Ectodermal cell (in vitro differentiated cells): Measurements from ENCODE around the gene ZNF816.
"Not testable (repeated sequence)": the region's sequence is repeated elsewhere in the genome, so short reads cannot be mapped to it uniquely, and the experiment has no call there.

ENCODE experiments used
- H3K27ac ChIP-seq: 2 replicates; pipeline ENCODE4 v1.7.0; 2013; ENCODE audit warnings: mild to moderate bottlenecking, low read depth, low read length; ENCODE audit not compliant: insufficient read depth, poor library complexity, severe bottlenecking
- H3K27me3 ChIP-seq: 2 replicates; pipeline ENCODE4 v1.7.0; 2013; ENCODE audit warnings: mild to moderate bottlenecking, low read length; ENCODE audit not compliant: insufficient read depth, control insufficient read depth, poor library complexity, severe bottlenecking
- H3K36me3 ChIP-seq: one replicate; pipeline ENCODE4 v1.7.0; 2013; ENCODE audit warnings: low read length; ENCODE audit not compliant: control insufficient read depth, insufficient read depth
- H3K4me1 ChIP-seq: one replicate; pipeline ENCODE4 v1.7.0; 2013; ENCODE audit warnings: low read length; ENCODE audit not compliant: control insufficient read depth, insufficient read depth
- H3K4me3 ChIP-seq: 2 replicates; pipeline ENCODE4 v1.7.0; 2013; ENCODE audit warnings: low read depth, low read length, control low read depth; ENCODE audit not compliant: insufficient read depth
- H3K9me3 ChIP-seq: 2 replicates; pipeline ENCODE4 v1.7.0; 2013; ENCODE audit warnings: mild to moderate bottlenecking, low read length, moderate library complexity; ENCODE audit not compliant: control insufficient read depth
- WGBS, 2 experiments: methylation state at CpG; one replicate each; pipeline ENCODE4 v1.1.7; 2013; ENCODE audit warnings: missing lambda C conversion rate in 2 of 2; 5-methylcytosine and 5-hydroxymethylcytosine counted together

Gene ZNF816

GRCh38 chr19:52993342-52994178 lies 30.9 kb upstream of the ZNF816 start:
- 5 to 6% methylated on average over 50 of the region's 50 CpGs for WGBS, 2 experiments

GRCh38 chr19:52992109-52993004 lies 29.7 kb upstream of the ZNF816 start:
- peaks cover 5% of the 10 kb centered on the region for H3K4me1 ChIP-seq
- peaks cover 9% of the 10 kb centered on the region for H3K27me3 ChIP-seq
- WGBS, 2 experiments: 33 to 37% methylated on average over 26 of the region's 26 CpGs
- no peak overlapping the region for H3K27ac ChIP-seq
- no peaks in the 10 kb centered on the region for H3K9me3 ChIP-seq
- peak overlapping the region; percentile 36 for H3K4me3 ChIP-seq
- no peaks in the 10 kb centered on the region for H3K36me3 ChIP-seq

More at GRCh38 chr19:52993342-52994178, 30.9 kb upstream of the ZNF816 start:
- peak overlapping the region; percentile 36 for H3K4me3 ChIP-seq
- H3K36me3 ChIP-seq: no peaks in the 10 kb centered on the region
- H3K27ac ChIP-seq: peak overlapping the region; percentile 2
- H3K27me3 ChIP-seq: peaks cover 9% of the 10 kb centered on the region
- H3K9me3 ChIP-seq: no peaks in the 10 kb centered on the region
- peaks cover 5% of the 10 kb centered on the region for H3K4me1 ChIP-seq

GRCh38 chr19:52991484-52991883 lies 28.8 kb upstream of the ZNF816 start:
- Histone ChIP-seq H3K27ac (no peak overlapping the region), H3K4me3 (no peak overlapping the region)

DNA sequence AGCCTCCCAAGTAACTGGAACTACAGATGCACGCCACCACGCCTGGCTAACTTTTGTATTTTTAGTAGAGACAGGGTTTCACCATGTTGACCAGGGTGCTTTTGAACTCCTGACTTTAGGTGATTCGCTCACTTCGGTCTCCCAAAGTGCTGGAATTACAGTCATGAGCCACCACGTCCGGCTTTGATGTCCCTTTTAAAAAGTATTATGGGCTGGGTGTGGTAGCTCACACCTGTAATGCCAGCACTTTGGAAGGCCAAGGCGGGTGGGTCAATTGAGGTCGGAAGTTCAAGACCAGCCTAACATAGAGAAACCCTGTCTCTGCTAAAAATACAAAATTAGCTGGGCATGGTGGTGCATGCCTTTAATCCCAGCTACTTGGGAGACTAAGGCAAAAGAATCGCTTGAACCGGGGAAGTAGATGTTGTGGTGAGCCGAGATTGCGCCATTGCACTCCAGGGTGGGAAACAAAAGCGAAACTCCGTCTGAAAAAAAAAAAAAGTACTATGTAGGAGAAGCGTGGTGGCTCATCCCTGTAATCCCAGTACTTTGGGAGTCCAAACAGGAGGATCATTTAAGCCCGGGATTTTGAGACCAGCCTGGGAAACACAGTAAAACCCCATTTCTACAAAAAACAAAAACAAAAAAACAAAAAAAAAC lies 28.2 kb upstream of the ZNF816 start:
- peaks cover 9% of the 10 kb centered on the region for H3K27me3 ChIP-seq
- peaks cover 5% of the 10 kb centered on the region for H3K4me1 ChIP-seq
- 92 to 94% methylated on average over 16 of the region's 16 CpGs for WGBS, 2 experiments
- no peak overlapping the region for H3K4me3 ChIP-seq
- H3K27ac ChIP-seq: no peak overlapping the region
- H3K9me3 ChIP-seq: no peaks in the 10 kb centered on the region
- H3K36me3 ChIP-seq: peaks cover 7% of the 10 kb centered on the region

More at GRCh38 chr19:52991484-52991883, 28.8 kb upstream of the ZNF816 start:
- 91 to 100% methylated on average over 2 of the region's 2 CpGs for WGBS, 2 experiments
- Histone ChIP-seq H3K4me1 (peaks cover 5% of the 10 kb centered on the region), H3K9me3 (no peaks in the 10 kb centered on the region), H3K27me3 (peaks cover 9% of the 10 kb centered on the region), H3K36me3 (peaks cover 1% of the 10 kb centered on the region)

- H3K27ac ChIP-seq: no peak overlapping the region
- peaks cover 21% of the 10 kb centered on the region for H3K36me3 ChIP-seq
- H3K4me1 ChIP-seq: peaks cover 5% of the 10 kb centered on the region
- WGBS, 2 experiments: 90 to 95% methylated on average over 5 of the region's 5 CpGs
- no peak overlapping the region for H3K4me3 ChIP-seq
- H3K27me3 ChIP-seq: peaks cover 9% of the 10 kb centered on the region
- H3K9me3 ChIP-seq: peaks cover 2% of the 10 kb centered on the region
Observed at GRCh38 chr19:52988506-52988905, 25.8 kb upstream of the ZNF816 start.

GRCh38 chr19:52987221-52987620 lies 24.5 kb upstream of the ZNF816 start:
- Histone ChIP-seq H3K27ac (no peak overlapping the region), H3K4me1 (peaks cover under 1% of the 10 kb centered on the region), H3K36me3 (peaks cover 21% of the 10 kb centered on the region), H3K4me3 (no peak overlapping the region), H3K9me3 (peaks cover 2% of the 10 kb centered on the region), H3K27me3 (peaks cover 2% of the 10 kb centered on the region)
- WGBS, 2 experiments: 94 to 96% methylated on average over 4 of the region's 4 CpGs

DNA sequence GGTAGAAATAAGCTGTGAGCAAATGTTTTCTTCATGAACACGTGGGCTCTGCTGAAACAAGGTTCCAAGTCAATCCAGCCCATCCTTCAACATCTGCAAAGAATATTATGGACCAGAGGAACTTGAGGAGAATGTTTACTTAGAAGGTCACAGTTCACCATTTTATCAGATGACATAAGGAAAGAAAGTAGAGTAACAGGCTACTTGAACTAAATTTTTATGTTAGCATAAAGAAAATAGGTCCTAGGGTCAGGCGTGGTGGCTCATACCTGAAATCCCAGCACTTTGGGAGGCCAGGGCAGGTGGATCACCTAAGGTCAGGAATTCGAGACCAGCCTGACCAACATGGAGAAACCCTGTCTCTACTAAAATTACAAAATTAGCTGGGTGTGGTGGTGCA lies 20.5 kb upstream of the ZNF816 start:
- H3K36me3 ChIP-seq: peaks cover 21% of the 10 kb centered on the region
- not testable (repeated sequence) for H3K4me3 ChIP-seq, H3K27me3 ChIP-seq, H3K4me1 ChIP-seq, H3K9me3 ChIP-seq, H3K27ac ChIP-seq
- 85 to 90% methylated on average over 3 of the region's 3 CpGs for WGBS, 2 experiments

- Histone ChIP-seq H3K4me1 (no peaks in the 10 kb centered on the region), H3K4me3 (no peak overlapping the region), H3K27ac (no peak overlapping the region), H3K36me3 (peaks cover 18% of the 10 kb centered on the region), H3K9me3 (peaks cover 2% of the 10 kb centered on the region), H3K27me3 (no peaks in the 10 kb centered on the region)
- WGBS, 2 experiments: 59 to 61% methylated on average over 4 of the region's 4 CpGs
Observed at GRCh38 chr19:52981329-52981728, 18.6 kb upstream of the ZNF816 start.

- no peak overlapping the region for H3K27ac ChIP-seq
- H3K4me1 ChIP-seq: no peaks in the 10 kb centered on the region
- whole genome bisulfite sequencing, 2 experiments: 95 to 97% methylated on average over 2 of the region's 2 CpGs
- H3K4me3 ChIP-seq: no peak overlapping the region
- no peaks in the 10 kb centered on the region for H3K27me3 ChIP-seq
- H3K9me3 ChIP-seq: no peaks in the 10 kb centered on the region
- no peaks in the 10 kb centered on the region for H3K36me3 ChIP-seq
Observed at GRCh38 chr19:52967772-52968171, 5.1 kb upstream of the ZNF816 start.

DNA sequence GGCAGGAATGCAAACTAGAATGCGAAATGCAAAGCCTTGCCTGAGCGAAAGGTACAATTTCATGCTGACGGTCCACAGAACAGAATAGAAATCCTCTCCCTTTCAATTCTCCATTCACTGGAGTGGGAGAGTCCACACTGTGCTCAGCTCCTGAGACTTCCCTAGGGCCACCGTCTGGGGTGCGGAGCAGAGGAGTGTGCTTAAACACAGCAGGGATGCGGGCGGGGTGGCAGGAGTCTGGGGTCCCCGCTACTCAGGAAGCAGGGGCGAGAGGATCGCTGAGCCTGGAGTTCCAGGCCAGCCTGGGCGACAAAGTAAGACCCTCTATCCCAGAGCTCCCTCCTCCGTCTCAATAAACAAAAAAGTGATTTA lies 552 bp upstream of the ZNF816 start:
- 4 to 5% methylated on average over 12 of the region's 12 CpGs for WGBS, 2 experiments
- no peaks in the 10 kb centered on the region for H3K9me3 ChIP-seq
- peak overlapping the region; percentile 83 for H3K4me3 ChIP-seq
- peaks cover 2% of the 10 kb centered on the region for H3K36me3 ChIP-seq
- no peaks in the 10 kb centered on the region for H3K4me1 ChIP-seq
- H3K27me3 ChIP-seq: no peaks in the 10 kb centered on the region
- peak overlapping the region; percentile 37 for H3K27ac ChIP-seq
